ENCODE measurements around the gene RNF43.

RNF43 gene

DNA sequence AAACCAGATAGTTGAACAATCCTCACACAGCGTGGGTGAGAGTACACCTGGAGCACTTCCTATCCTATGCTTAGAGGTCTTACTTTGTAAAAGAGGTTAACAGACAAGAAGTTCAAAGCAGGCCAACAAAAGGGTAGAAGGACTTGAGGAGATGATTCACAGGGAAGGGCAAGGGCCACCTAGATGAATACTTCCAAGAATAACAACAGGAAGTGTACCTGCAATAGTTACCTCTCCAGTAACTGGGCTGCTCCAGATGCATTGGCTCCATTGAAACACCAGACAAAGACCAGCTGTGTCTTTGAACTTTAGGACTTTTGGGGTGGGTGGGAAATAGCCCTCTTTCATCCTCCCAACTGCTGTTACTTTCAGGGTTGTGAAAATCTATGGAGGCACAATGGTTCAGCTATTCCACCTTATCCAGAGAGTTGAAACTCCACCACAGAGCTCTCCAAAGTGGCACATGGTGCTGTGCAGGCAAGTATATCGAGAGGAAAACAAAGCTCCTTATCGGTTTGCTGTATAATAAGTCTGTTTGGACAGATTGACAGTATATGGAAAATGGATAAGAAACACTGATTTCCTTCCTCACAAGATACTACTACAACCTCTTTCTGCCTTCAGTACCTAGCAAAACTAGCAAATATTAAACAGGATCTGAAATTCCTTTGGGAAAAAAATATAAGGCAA is 22.7 kb downstream of the RNF43 start:
- Histone ChIP-seq H3K27ac (ENCODE audit: low read depth, low read length, poor library complexity, severe bottlenecking) (no peak overlapping the region), H3K79me2 (ENCODE audit: insufficient read depth, low read length) (no peaks in the 10 kb centered on the region), H3K4me1 (ENCODE audit: insufficient read depth, low read length, severe bottlenecking) (peaks cover 10% of the 10 kb centered on the region), H3K36me3 (ENCODE audit: insufficient read depth, low read length) (no peaks in the 10 kb centered on the region), H3K27me3 (ENCODE audit: insufficient read depth, low read length) (no peaks in the 10 kb centered on the region; the same call in 1 of the 2 replicates), H4K20me1 (ENCODE audit: insufficient read depth, low read length) (no peaks in the 10 kb centered on the region), H3K4me3 (ENCODE audit: low read depth, low read length, poor library complexity, severe bottlenecking) (no peak overlapping the region), H3K9ac (ENCODE audit: low read length) (no peak overlapping the region), H2AFZ (ENCODE audit: low read length) (no peak overlapping the region), H3F3A (ENCODE audit: insufficient read depth, low read length) (no peaks in the 10 kb centered on the region), H3K9me2 (ENCODE audit: low read depth, low read length) (no peaks in the 10 kb centered on the region), H3K9me3 (ENCODE audit: low read length) (no peaks in the 10 kb centered on the region), H3K4me2 (ENCODE audit: low read length) (no peak overlapping the region)
- no peak for TF ChIP-seq EZH2 (IDR thresholded peaks at IDR 0.05; ENCODE audit: borderline replicate concordance, low read length)
- TF ChIP-seq CTCF (IDR thresholded peaks at IDR 0.05; ENCODE audit: low read length) = no peak

GRCh38 chr17:58391302-58391984 is 25.9 kb downstream of the RNF43 start:
- Histone ChIP-seq H3K9me2 (ENCODE audit: low read depth, low read length) (no peaks in the 10 kb centered on the region), H3K27me3 (ENCODE audit: insufficient read depth, low read length) (no peaks in the 10 kb centered on the region; the same call in 1 of the 2 replicates), H3F3A (ENCODE audit: insufficient read depth, low read length) (no peaks in the 10 kb centered on the region), H3K4me2 (ENCODE audit: low read length) (no peak overlapping the region), H3K36me3 (ENCODE audit: insufficient read depth, low read length) (no peaks in the 10 kb centered on the region), H3K9me3 (ENCODE audit: low read length) (no peaks in the 10 kb centered on the region), H4K20me1 (ENCODE audit: insufficient read depth, low read length) (no peaks in the 10 kb centered on the region), H3K4me3 (ENCODE audit: low read depth, low read length, poor library complexity, severe bottlenecking) (no peak overlapping the region), H3K27ac (ENCODE audit: low read depth, low read length, poor library complexity, severe bottlenecking) (no peak overlapping the region), H3K4me1 (ENCODE audit: insufficient read depth, low read length, severe bottlenecking) (peaks cover 10% of the 10 kb centered on the region), H3K79me2 (ENCODE audit: insufficient read depth, low read length) (no peaks in the 10 kb centered on the region), H3K9ac (ENCODE audit: low read length) (no peak overlapping the region), H2AFZ (ENCODE audit: low read length) (no peak overlapping the region)
- no peak for TF ChIP-seq CTCF (IDR thresholded peaks at IDR 0.05; ENCODE audit: low read length)
- no peak for TF ChIP-seq EZH2 (IDR thresholded peaks at IDR 0.05; ENCODE audit: borderline replicate concordance, low read length)

- no peak overlapping the region for H3K27ac ChIP-seq (ENCODE audit: low read depth, low read length, poor library complexity, severe bottlenecking)
- no peak overlapping the region for H3K4me2 ChIP-seq (ENCODE audit: low read length)
- no peaks in the 10 kb centered on the region for H3K9me2 ChIP-seq (ENCODE audit: low read depth, low read length)
- H3K79me2 ChIP-seq (ENCODE audit: insufficient read depth, low read length) = no peaks in the 10 kb centered on the region
- H3K27me3 ChIP-seq (ENCODE audit: insufficient read depth, low read length) = no peaks in the 10 kb centered on the region; the same call in 1 of the 2 replicates
- no peaks in the 10 kb centered on the region for H4K20me1 ChIP-seq (ENCODE audit: insufficient read depth, low read length)
- no peaks in the 10 kb centered on the region for H3K36me3 ChIP-seq (ENCODE audit: insufficient read depth, low read length)
- H3K9me3 ChIP-seq (ENCODE audit: low read length) = no peaks in the 10 kb centered on the region
- no peak overlapping the region for H3K4me3 ChIP-seq (ENCODE audit: low read depth, low read length, poor library complexity, severe bottlenecking)
- H2AFZ ChIP-seq (ENCODE audit: low read length) = no peak overlapping the region
- no peak for TF ChIP-seq EZH2 (IDR thresholded peaks at IDR 0.05; ENCODE audit: borderline replicate concordance, low read length)
- H3F3A ChIP-seq (ENCODE audit: insufficient read depth, low read length) = no peaks in the 10 kb centered on the region
- peaks cover 10% of the 10 kb centered on the region for H3K4me1 ChIP-seq (ENCODE audit: insufficient read depth, low read length, severe bottlenecking)
- no peak overlapping the region for H3K9ac ChIP-seq (ENCODE audit: low read length)
Measured at GRCh38 chr17:58390884-58391283, 26.4 kb downstream of the RNF43 start.
